SK-N-SH (cell line): ENCODE data around the gene CDH23. TPM values are rescaled to one million over a fixed set of nuclear protein-coding genes. Genes with fewer than 3 reads are reported as not detected.

Source experiments
- CTCF ChIA-PET: fragments of 300-600, 350-600 bp; formaldehyde crosslinking; extraction: SDS; loops from one replicate; lab custom pipeline; 2021; lab: Yijun Ruan, JAX
- POLR2A ChIA-PET: fragments of 350-600 bp; sonication (Branson Sonifier 250); formaldehyde crosslinking; extraction: SDS; loops from one replicate; lab custom pipeline; 2020; ENCODE audit warnings: antibody characterized with exemption, inconsistent platforms; lab: Yijun Ruan, JAX
- DNase-seq: peaks from one replicate; pipeline ENCODE4 v3.0.0; 2012
- H2AFZ ChIP-seq: fragments of 200-600 bp; sonication (generic); 2 replicates; pipeline ENCODE4 v1.8.1; 2016; ENCODE audit warnings: antibody characterized with exemption, mild to moderate bottlenecking, low read depth
- H3F3A ChIP-seq: fragments of 200-600 bp; sonication (generic); replicated peaks from 2 replicates; pipeline ENCODE3; 2016; ENCODE audit warnings: antibody characterized with exemption, mild to moderate bottlenecking; ENCODE audit not compliant: insufficient read depth
- H3K27ac ChIP-seq, 2 experiments: fragments of 200-500 bp in 1 of 2; fragments of 200-600 bp in 1 of 2; sonication (Bioruptor generic) in 1 of 2; sonication (generic), shearing (Covaris generic) in 1 of 2; 2 replicates each; pipeline versions ENCODE4 v1.5.1 to v1.6.1; 2014 to 2016; ENCODE audit warnings: low read depth in 2 of 2, inconsistent platforms in 1 of 2, low read length in 1 of 2, mild to moderate bottlenecking in 1 of 2, mixed read lengths in 1 of 2
- H3K27me3 ChIP-seq: fragments of 200-600 bp; sonication (generic), shearing (Covaris generic); 2 replicates; pipeline ENCODE4 v1.6.1; 2016; ENCODE audit warnings: mixed run types; ENCODE audit not compliant: insufficient read depth
- H3K36me3 ChIP-seq, 2 experiments: fragments of 200-500 bp in 1 of 2; fragments of 200-600 bp in 1 of 2; sonication (Bioruptor generic) in 1 of 2; sonication (generic) in 1 of 2; replicated peaks in 1 of 2; 2 replicates each; pipeline versions ENCODE3 to v1.5.1; 2014 to 2016; ENCODE audit warnings: low read length in 1 of 2, mild to moderate bottlenecking in 1 of 2; ENCODE audit not compliant: insufficient read depth in 2 of 2, control insufficient read depth in 1 of 2
- H3K4me1 ChIP-seq, 2 experiments: fragments of 200-500 bp in 1 of 2; fragments of 200-600 bp in 1 of 2; sonication (Bioruptor generic) in 1 of 2; sonication (generic), shearing (Covaris generic) in 1 of 2; 2 replicates each; pipeline versions ENCODE4 v1.5.1 to v1.6.1; 2014 to 2016; ENCODE audit warnings: low read depth in 1 of 2, low read length in 1 of 2, mixed run types in 1 of 2; ENCODE audit not compliant: insufficient read depth in 2 of 2, control insufficient read depth in 1 of 2
- H3K4me2 ChIP-seq: fragments of 200-600 bp; sonication (generic), shearing (Covaris generic); 2 replicates; pipeline ENCODE4 v1.6.1; 2017; ENCODE audit warnings: mixed run types
- H3K4me3 ChIP-seq, 2 experiments: fragments of 200-500 bp in 1 of 2; fragments of 200-600 bp in 1 of 2; sonication (Bioruptor generic) in 1 of 2; sonication (generic), shearing (Covaris generic) in 1 of 2; 2 replicates each; pipeline versions ENCODE4 v1.5.1 to v1.8.1; 2014 to 2016; ENCODE audit warnings: low read depth in 2 of 2, inconsistent platforms in 1 of 2, low read length in 1 of 2, mild to moderate bottlenecking in 1 of 2, mixed read lengths in 1 of 2, moderate library complexity in 1 of 2
- H3K79me2 ChIP-seq: fragments of 200-600 bp; sonication (generic); 2 replicates; pipeline ENCODE4 v1.8.1; 2017; ENCODE audit warnings: mild to moderate bottlenecking; ENCODE audit not compliant: insufficient read depth
- H3K9ac ChIP-seq: fragments of 200-600 bp; sonication (generic); 2 replicates; pipeline ENCODE4 v1.6.1; 2017; ENCODE audit warnings: mixed run types
- H3K9me2 ChIP-seq: fragments of 200-600 bp; sonication (generic); 2 replicates; pipeline ENCODE4 v1.6.1; 2017; ENCODE audit warnings: mixed run types
- H3K9me3 ChIP-seq: fragments of 200-600 bp; sonication (generic); 2 replicates; pipeline ENCODE4 v1.6.1; 2017; ENCODE audit warnings: mixed run types, mild to moderate bottlenecking, moderate library complexity
- H4K20me1 ChIP-seq: fragments of 200-600 bp; sonication (generic); 2 replicates; pipeline ENCODE4 v1.6.1; 2017; ENCODE audit warnings: mild to moderate bottlenecking, mixed run types; ENCODE audit not compliant: insufficient read depth
- ELF1 ChIP-seq: IDR thresholded peaks from 2 replicates; pipeline ENCODE4 v1.4.0; 2012
- FOXJ3 ChIP-seq: sonication (generic); formaldehyde crosslinking; IDR thresholded peaks from 2 replicates; pipeline ENCODE4 v1.5.1; 2020; ENCODE audit warnings: mild to moderate bottlenecking, missing genetic modification reagents
- MEF2A ChIP-seq: IDR thresholded peaks from 2 replicates; pipeline ENCODE4 v1.4.0; 2012; ENCODE audit warnings: low read depth, borderline replicate concordance
- NRF1 ChIP-seq: IDR thresholded peaks from 2 replicates; pipeline ENCODE4 v1.6.1; 2012; ENCODE audit warnings: low read depth, mild to moderate bottlenecking, low read length
- POLR2AphosphoS5 ChIP-seq: IDR thresholded peaks from 2 replicates; pipeline ENCODE4 v1.6.1; 2012; ENCODE audit warnings: low read depth, low read length
- RAD21 ChIP-seq: IDR thresholded peaks from 2 replicates; pipeline ENCODE4 v1.6.1; 2012; ENCODE audit warnings: mild to moderate bottlenecking, low read length
- RFX5 ChIP-seq: IDR thresholded peaks from 2 replicates; pipeline ENCODE4 v1.6.1; 2012; ENCODE audit warnings: mild to moderate bottlenecking, improper control_type of control experiment, low read length
- SMC3 ChIP-seq: IDR thresholded peaks from 2 replicates; pipeline ENCODE4 v1.6.1; 2012; ENCODE audit warnings: low read depth, low read length, improper control_type of control experiment
- TAF1 ChIP-seq: IDR thresholded peaks from 2 replicates; pipeline ENCODE4 v1.6.1; 2012; ENCODE audit warnings: low read depth, mild to moderate bottlenecking, low read length, moderate library complexity, borderline replicate concordance
- WGBS: methylation state at CpG from one replicate; pipeline ENCODE4 v1.1.6; 2017; ENCODE audit warnings: low lambda C conversion rate; 5-methylcytosine and 5-hydroxymethylcytosine counted together
- polyA plus RNA-seq, 3 experiments: library from polyadenylated mRNA; depleted of rRNA; stranded (reverse); fragments of >200 nt; gene quantifications; 2 replicates each; pipeline ENCODE4 v1.2.3, GENCODE V29; 2012
- TF ChIP-seq, protein P1 (sequence below): IDR thresholded peaks from 2 replicates; pipeline ENCODE4 v1.6.1; 2012; ENCODE audit warnings: mild to moderate bottlenecking, low read depth, low read length, moderate library complexity
- TF ChIP-seq, protein P2 (sequence below): fragments of 200-600 bp; sonication (generic); IDR thresholded peaks from 2 replicates; pipeline ENCODE4 v1.6.1; 2017; ENCODE audit warnings: antibody characterized with exemption, mild to moderate bottlenecking, moderate library complexity

Gene CDH23
- polyA plus RNA-seq, 1 of the 3 experiments (the other 2 are of a cell fraction) = 0.03 TPM

DNA sequence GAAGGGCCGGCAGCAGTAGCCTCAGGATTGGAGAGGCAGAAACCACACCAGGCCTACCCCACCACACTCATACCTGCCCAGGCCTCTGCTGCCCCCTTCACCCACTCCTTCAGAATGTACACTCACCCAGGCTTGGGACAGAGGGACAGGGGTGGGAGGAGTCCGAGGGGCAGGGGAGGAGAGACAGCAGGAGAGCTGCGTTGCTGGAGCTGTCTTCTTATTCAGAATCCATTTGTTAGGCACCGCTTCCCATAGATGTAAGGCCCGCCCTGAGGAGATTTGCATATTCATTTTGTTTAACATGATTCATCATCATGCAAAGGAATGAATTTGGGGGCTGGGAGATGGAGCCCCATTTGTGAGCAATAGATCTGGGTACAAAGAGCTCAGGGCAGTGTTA, 156.7 kb downstream of the CDH23 start (continued):
- TF ChIP-seq RAD21 (no peak), POLR2AphosphoS5 (no peak), MEF2A (no peak), FOXJ3 (no peak)
- TF ChIP-seq, protein P1, sequence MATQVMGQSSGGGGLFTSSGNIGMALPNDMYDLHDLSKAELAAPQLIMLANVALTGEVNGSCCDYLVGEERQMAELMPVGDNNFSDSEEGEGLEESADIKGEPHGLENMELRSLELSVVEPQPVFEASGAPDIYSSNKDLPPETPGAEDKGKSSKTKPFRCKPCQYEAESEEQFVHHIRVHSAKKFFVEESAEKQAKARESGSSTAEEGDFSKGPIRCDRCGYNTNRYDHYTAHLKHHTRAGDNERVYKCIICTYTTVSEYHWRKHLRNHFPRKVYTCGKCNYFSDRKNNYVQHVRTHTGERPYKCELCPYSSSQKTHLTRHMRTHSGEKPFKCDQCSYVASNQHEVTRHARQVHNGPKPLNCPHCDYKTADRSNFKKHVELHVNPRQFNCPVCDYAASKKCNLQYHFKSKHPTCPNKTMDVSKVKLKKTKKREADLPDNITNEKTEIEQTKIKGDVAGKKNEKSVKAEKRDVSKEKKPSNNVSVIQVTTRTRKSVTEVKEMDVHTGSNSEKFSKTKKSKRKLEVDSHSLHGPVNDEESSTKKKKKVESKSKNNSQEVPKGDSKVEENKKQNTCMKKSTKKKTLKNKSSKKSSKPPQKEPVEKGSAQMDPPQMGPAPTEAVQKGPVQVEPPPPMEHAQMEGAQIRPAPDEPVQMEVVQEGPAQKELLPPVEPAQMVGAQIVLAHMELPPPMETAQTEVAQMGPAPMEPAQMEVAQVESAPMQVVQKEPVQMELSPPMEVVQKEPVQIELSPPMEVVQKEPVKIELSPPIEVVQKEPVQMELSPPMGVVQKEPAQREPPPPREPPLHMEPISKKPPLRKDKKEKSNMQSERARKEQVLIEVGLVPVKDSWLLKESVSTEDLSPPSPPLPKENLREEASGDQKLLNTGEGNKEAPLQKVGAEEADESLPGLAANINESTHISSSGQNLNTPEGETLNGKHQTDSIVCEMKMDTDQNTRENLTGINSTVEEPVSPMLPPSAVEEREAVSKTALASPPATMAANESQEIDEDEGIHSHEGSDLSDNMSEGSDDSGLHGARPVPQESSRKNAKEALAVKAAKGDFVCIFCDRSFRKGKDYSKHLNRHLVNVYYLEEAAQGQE = no peak
- TF ChIP-seq, all 33 proteins: peak for 0

DNA sequence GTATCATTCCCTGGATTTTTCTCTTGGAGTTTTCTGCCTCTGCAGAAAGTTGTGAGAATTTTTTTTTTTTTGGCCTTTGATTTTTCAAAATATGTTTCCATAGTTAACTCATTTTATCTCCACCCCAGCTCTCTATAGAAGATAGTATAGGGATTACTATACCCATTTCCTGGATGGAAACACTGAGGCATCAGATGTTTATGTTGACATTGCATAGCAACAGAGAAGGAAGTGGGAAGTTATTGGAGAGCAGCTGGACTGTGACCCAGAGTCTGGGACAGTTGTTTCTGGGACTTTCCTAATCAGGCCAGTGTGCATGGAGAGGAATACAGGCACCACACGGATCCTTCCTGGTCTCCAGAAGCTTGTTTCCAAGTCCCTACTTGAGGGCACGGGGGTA, 158.0 kb downstream of the CDH23 start:
- WGBS = 19% methylated on average over 2 of the region's 2 CpGs
- DNase-seq = no peak
- TF ChIP-seq RFX5 = no peak

DNA sequence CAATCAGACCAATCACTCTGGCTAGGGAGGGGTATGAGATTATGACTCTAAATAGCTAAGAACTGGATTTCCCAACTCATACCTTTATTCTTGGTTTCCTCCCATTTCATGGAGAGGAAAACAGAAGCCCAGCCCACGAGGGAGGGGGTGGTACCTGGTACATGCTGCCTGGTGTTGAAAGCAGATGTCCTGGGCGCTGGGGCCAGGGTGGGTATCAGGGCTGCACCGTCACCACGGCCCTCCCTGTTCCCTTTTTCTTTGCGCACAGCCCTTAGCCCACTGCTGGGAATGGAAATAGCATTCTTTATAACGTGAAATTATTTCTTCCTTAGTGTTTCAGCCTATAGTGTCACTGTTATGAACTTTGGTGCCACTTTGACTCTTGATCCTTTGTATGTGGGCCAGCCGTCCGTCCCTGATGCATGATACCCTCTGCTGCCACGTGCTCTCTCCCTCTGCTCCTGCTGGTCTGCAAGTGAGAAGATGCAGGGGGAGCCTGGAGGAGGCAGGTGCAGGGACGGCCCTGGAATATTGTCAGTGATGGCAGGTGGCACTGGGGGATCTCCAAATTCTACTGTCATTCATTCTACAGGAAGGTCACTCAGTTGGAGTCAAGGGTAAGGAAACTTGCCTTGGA, 158.5 kb downstream of the CDH23 start:
- no peak for TF ChIP-seq TAF1
- TF ChIP-seq SMC3 = no peak
- TF ChIP-seq POLR2AphosphoS5 = no peak
- TF ChIP-seq NRF1 = no peak
- TF ChIP-seq ELF1 = no peak
- no peak for TF ChIP-seq RFX5
- TF ChIP-seq, protein P2, sequence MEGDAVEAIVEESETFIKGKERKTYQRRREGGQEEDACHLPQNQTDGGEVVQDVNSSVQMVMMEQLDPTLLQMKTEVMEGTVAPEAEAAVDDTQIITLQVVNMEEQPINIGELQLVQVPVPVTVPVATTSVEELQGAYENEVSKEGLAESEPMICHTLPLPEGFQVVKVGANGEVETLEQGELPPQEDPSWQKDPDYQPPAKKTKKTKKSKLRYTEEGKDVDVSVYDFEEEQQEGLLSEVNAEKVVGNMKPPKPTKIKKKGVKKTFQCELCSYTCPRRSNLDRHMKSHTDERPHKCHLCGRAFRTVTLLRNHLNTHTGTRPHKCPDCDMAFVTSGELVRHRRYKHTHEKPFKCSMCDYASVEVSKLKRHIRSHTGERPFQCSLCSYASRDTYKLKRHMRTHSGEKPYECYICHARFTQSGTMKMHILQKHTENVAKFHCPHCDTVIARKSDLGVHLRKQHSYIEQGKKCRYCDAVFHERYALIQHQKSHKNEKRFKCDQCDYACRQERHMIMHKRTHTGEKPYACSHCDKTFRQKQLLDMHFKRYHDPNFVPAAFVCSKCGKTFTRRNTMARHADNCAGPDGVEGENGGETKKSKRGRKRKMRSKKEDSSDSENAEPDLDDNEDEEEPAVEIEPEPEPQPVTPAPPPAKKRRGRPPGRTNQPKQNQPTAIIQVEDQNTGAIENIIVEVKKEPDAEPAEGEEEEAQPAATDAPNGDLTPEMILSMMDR = no peak
- CTCF ChIA-PET = interaction anchor here (1.3 kb wide), 2 partner anchors 14 to 153 kb away, joined by 3 read pairs; no protein-coding TSS in a partner anchor

More for the DNA sequence above, 158.0 kb downstream of the CDH23 start:
- Histone ChIP-seq H3K9me3 (no peaks in the 10 kb centered on the region), H3K4me1 (peaks cover 0 to 6% of the 10 kb centered on the region in 2 experiments; a peak in 1 of 4 replicates), H3K79me2 (no peaks in the 10 kb centered on the region), H3K27me3 (peaks cover 19% of the 10 kb centered on the region), H4K20me1 (no peaks in the 10 kb centered on the region), H3K36me3 (no peaks in the 10 kb centered on the region), H3K27ac (no peak overlapping the region), H3K9me2 (no peaks in the 10 kb centered on the region), H3K4me2 (no peak overlapping the region), H3K4me3 (no peak overlapping the region), H3K9ac (no peak overlapping the region), H3F3A (no peaks in the 10 kb centered on the region), H2AFZ (no peak overlapping the region)
- ChIA-PET POLR2A (no interaction called here), CTCF (interaction anchor here (0.9 to 2.1 kb wide), 4 partner anchors 15 to 154 kb away, joined by 3 to 7 read pairs (median 3); no protein-coding TSS in a partner anchor)

More for the DNA sequence above, 158.5 kb downstream of the CDH23 start:
- no peak for DNase-seq
- Histone ChIP-seq H2AFZ (no peak overlapping the region), H3K79me2 (no peaks in the 10 kb centered on the region), H3K36me3 (no peaks in the 10 kb centered on the region), H3K27ac (no peak overlapping the region), H3K4me3 (no peak overlapping the region), H3K4me1 (peaks cover 0 to 6% of the 10 kb centered on the region in 2 experiments; a peak in 1 of 4 replicates), H3K27me3 (peaks cover 19% of the 10 kb centered on the region), H3K9me3 (no peaks in the 10 kb centered on the region), H3K9ac (no peak overlapping the region), H4K20me1 (no peaks in the 10 kb centered on the region), H3K9me2 (no peaks in the 10 kb centered on the region), H3F3A (no peaks in the 10 kb centered on the region), H3K4me2 (no peak overlapping the region)
- 39% methylated on average over 10 of the region's 10 CpGs for WGBS
- POLR2A ChIA-PET = no interaction called here
